Prostate gland (tissue), 2 donors: Measurements from ENCODE around the gene MAP7D3.

Source experiments
- POLR2A ChIP-seq: fragments of 450-650 bp; IDR thresholded peaks from one replicate; pipeline ENCODE4 v1.6.1; 2016; ENCODE audit warnings: antibody characterized with exemption, mild to moderate bottlenecking
- POLR2AphosphoS5 ChIP-seq: sonication (generic); formaldehyde crosslinking; IDR thresholded peaks from one replicate; pipeline ENCODE4 v1.6.1; 2017; ENCODE audit warnings: antibody characterized with exemption
- TF ChIP-seq, protein P1 (sequence below), 4 experiments: fragments of 200-600 bp in 2 of 4; fragments of 450-650 bp in 2 of 4; sonication (generic) in 2 of 4; IDR thresholded peaks; 1 replicate in 3 of 4; 2 replicates in 1 of 4; pipeline ENCODE4 v1.5.1; 2016 to 2019; ENCODE audit warnings: antibody characterized with exemption in 4 of 4, mild to moderate bottlenecking in 2 of 4, moderate library complexity in 2 of 4

DNA sequence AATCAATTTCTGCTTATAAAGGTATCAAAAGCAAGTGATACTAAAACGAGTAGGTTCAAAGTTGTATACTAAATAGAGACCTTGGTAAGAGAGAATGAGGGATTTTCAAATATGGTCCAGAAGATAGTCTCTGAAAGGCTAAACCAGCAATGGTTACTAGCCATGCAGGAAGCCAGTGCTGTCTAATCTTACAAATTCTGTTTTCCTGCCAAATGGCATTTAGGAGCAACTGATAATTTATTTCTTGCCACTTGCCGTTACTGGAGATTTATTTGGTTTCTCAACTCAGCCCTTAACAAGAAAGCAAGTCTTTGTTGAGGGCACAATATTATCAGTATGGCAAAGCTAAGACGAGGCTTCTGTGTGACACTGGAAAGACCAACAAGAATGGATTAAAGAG lies 47.2 kb downstream of the MAP7D3 start:
- TF ChIP-seq POLR2AphosphoS5, result no peak
- TF ChIP-seq, protein P1, sequence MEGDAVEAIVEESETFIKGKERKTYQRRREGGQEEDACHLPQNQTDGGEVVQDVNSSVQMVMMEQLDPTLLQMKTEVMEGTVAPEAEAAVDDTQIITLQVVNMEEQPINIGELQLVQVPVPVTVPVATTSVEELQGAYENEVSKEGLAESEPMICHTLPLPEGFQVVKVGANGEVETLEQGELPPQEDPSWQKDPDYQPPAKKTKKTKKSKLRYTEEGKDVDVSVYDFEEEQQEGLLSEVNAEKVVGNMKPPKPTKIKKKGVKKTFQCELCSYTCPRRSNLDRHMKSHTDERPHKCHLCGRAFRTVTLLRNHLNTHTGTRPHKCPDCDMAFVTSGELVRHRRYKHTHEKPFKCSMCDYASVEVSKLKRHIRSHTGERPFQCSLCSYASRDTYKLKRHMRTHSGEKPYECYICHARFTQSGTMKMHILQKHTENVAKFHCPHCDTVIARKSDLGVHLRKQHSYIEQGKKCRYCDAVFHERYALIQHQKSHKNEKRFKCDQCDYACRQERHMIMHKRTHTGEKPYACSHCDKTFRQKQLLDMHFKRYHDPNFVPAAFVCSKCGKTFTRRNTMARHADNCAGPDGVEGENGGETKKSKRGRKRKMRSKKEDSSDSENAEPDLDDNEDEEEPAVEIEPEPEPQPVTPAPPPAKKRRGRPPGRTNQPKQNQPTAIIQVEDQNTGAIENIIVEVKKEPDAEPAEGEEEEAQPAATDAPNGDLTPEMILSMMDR (IDR thresholded peaks at IDR 0.05), result no peak
- no peak for TF ChIP-seq POLR2A
